Endodermal cell (in vitro differentiated cells): ENCODE measurements around the gene NAV2. TPM values are rescaled to one million over a fixed set of nuclear protein-coding genes. Genes with fewer than 3 reads are reported as not detected.

Experiments used
- DNase-seq: peaks from one replicate; pipeline ENCODE4 v3.0.0-alpha.2; 2017
- H3K27ac ChIP-seq: 2 replicates; pipeline ENCODE4 v1.5.1; 2013; ENCODE audit warnings: mild to moderate bottlenecking, low read depth, low read length, moderate library complexity
- H3K27me3 ChIP-seq: 2 replicates; pipeline ENCODE4 v1.6.1; 2013; ENCODE audit warnings: mild to moderate bottlenecking, low read length, moderate library complexity; ENCODE audit not compliant: insufficient read depth, control insufficient read depth, poor library complexity, severe bottlenecking
- H3K36me3 ChIP-seq: 2 replicates; pipeline ENCODE4 v1.7.0; 2013; ENCODE audit warnings: mild to moderate bottlenecking, low read length, moderate library complexity; ENCODE audit not compliant: control insufficient read depth, insufficient read depth
- H3K4me1 ChIP-seq: one replicate; pipeline ENCODE4 v1.7.0; 2013; ENCODE audit warnings: low read length; ENCODE audit not compliant: control insufficient read depth, insufficient read depth
- H3K4me3 ChIP-seq: 2 replicates; pipeline ENCODE4 v1.5.1; 2013; ENCODE audit warnings: mild to moderate bottlenecking, low read length, moderate library complexity
- H3K9ac ChIP-seq: 2 replicates; pipeline ENCODE4 v1.6.1; 2013; ENCODE audit warnings: mild to moderate bottlenecking, low read length, moderate library complexity; ENCODE audit not compliant: poor library complexity, severe bottlenecking; ENCODE audit errors: extremely low read depth
- H3K9me3 ChIP-seq: 2 replicates; pipeline ENCODE4 v1.6.1; 2013; ENCODE audit warnings: mild to moderate bottlenecking, low read length, moderate library complexity; ENCODE audit not compliant: control insufficient read depth
- H3K27ac Mint-ChIP-seq: 2 replicates; pipeline ENCODE4 v1.8.0; 2020; ENCODE audit warnings: mixed read lengths
- H3K27me3 Mint-ChIP-seq: 2 replicates; pipeline ENCODE4 v1.8.0; 2021; ENCODE audit warnings: mild to moderate bottlenecking, mixed read lengths; ENCODE audit not compliant: insufficient read depth
- H3K36me3 Mint-ChIP-seq: 2 replicates; pipeline ENCODE4 v1.8.0; 2020; ENCODE audit warnings: low read depth, mixed read lengths
- H3K4me1 Mint-ChIP-seq: 2 replicates; pipeline ENCODE4 v1.8.0; 2020; ENCODE audit warnings: mixed read lengths
- H3K4me3 Mint-ChIP-seq: 2 replicates; pipeline ENCODE4 v1.8.0; 2020; ENCODE audit warnings: mild to moderate bottlenecking, moderate library complexity, mixed read lengths
- H3K9me3 Mint-ChIP-seq: 2 replicates; pipeline ENCODE4 v1.8.0; 2020; ENCODE audit warnings: mild to moderate bottlenecking, mixed read lengths
- WGBS, 2 experiments: methylation state at CpG; one replicate each; pipeline versions ENCODE4 v1.1.5 to v1.1.7; 2013; ENCODE audit warnings: missing lambda C conversion rate in 2 of 2, mixed read lengths in 1 of 2; ENCODE audit not compliant: insufficient coverage in 1 of 2, insufficient read length in 1 of 2; 5-methylcytosine and 5-hydroxymethylcytosine counted together
- total RNA-seq, 2 donors: library from RNA; stranded (reverse); fragmentation: NEBNext Ultra II Directional in 1 of 2; extraction: Animal tissue kit (Norgen Biotek cat#: 25700) in 1 of 2; gene quantifications; 2 replicates in 1 of 2; 3 replicates in 1 of 2; pipeline ENCODE4 v1.2.1, GENCODE V29; 2021
- TF ChIP-seq, protein P1 (sequence below): fragments of 200-600 bp; sonication (generic); conservative IDR thresholded peaks from 2 replicates; pipeline ENCODE4 v1.5.0; 2021; ENCODE audit warnings: antibody characterized with exemption, mild to moderate bottlenecking

The NAV2 gene
- total RNA-seq, 2 donors from 2014 or later: 37.1 to 42.4 TPM

DNA sequence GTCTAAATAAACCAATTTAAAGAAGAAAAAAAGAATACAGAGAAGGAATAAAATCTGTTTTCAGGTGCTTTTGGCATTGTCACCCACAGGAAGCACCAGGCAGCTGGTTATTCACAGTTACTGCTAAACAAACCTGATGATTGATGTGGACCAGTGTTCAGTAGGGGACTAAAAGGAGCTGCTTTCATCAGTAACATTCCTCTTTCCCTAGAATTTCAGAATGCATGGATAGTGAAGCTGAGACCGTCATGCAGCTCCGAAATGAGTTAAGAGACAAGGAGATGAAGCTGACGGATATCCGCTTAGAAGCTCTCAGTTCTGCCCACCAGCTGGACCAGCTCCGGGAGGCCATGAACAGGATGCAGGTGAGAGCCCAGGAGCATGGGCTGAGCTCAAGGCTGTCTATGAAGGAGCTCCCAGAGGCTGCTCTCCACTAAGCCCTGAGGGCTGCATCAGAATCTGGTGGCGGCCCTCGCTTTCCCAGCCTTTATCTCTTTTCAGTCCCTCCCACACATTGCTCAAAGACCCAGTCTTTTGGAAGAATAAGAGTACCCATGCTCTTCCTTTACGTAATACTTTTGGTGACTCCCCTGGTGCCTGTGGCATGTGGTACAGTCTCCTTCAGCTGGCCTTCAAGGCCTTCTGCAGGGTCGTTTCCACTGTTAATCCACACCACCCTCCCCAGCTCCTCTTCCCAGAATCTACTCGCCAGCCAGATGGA is 378.2 kb downstream of the NAV2 start:
- H3K27ac Mint-ChIP-seq: no peak overlapping the region
- Histone ChIP-seq H3K27me3 (no peaks in the 10 kb centered on the region), H3K4me1 (peaks cover 3% of the 10 kb centered on the region), H3K4me3 (no peak overlapping the region), H3K9ac (no peak overlapping the region), H3K36me3 (peaks cover 6% of the 10 kb centered on the region), H3K9me3 (no peaks in the 10 kb centered on the region), H3K27ac (no peak overlapping the region)
- DNase-seq: no peak
- H3K9me3 Mint-ChIP-seq: no peaks in the 10 kb centered on the region
- H3K4me1 Mint-ChIP-seq: peaks cover 16% of the 10 kb centered on the region
- H3K27me3 Mint-ChIP-seq: no peaks in the 10 kb centered on the region
- TF ChIP-seq, protein P1, sequence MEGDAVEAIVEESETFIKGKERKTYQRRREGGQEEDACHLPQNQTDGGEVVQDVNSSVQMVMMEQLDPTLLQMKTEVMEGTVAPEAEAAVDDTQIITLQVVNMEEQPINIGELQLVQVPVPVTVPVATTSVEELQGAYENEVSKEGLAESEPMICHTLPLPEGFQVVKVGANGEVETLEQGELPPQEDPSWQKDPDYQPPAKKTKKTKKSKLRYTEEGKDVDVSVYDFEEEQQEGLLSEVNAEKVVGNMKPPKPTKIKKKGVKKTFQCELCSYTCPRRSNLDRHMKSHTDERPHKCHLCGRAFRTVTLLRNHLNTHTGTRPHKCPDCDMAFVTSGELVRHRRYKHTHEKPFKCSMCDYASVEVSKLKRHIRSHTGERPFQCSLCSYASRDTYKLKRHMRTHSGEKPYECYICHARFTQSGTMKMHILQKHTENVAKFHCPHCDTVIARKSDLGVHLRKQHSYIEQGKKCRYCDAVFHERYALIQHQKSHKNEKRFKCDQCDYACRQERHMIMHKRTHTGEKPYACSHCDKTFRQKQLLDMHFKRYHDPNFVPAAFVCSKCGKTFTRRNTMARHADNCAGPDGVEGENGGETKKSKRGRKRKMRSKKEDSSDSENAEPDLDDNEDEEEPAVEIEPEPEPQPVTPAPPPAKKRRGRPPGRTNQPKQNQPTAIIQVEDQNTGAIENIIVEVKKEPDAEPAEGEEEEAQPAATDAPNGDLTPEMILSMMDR: no peak
- WGBS, 2 experiments: 91 to 92% methylated on average over 9 to 10 of the region's 10 CpGs
- H3K36me3 Mint-ChIP-seq: peaks cover 77% of the 10 kb centered on the region
- no peak overlapping the region for H3K4me3 Mint-ChIP-seq

DNA sequence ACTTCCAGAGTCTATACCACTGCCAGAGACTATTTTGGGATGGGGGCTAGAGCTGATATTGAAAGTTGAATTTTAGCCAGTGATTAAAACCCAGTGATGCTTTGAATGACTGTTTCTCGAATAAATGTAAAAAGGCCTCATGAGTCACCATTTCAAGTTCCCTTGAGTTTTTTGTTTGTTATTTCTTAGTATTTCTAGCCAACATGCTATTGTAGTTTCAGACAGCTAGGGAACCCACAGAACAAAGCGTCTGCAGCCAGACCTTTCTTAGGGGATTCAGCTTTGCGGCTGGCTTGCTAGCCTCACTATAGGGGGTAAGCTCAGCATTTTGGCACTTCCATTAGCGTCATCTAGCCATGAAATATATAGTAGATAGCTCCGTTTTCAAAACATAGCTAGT is 381.1 kb downstream of the NAV2 start:
- Histone ChIP-seq H3K36me3 (no peaks in the 10 kb centered on the region), H3K4me3 (no peak overlapping the region), H3K27me3 (no peaks in the 10 kb centered on the region), H3K9me3 (no peaks in the 10 kb centered on the region), H3K4me1 (peaks cover 3% of the 10 kb centered on the region), H3K9ac (no peak overlapping the region), H3K27ac (no peak overlapping the region)
- peaks cover 72% of the 10 kb centered on the region for H3K36me3 Mint-ChIP-seq
- no peaks in the 10 kb centered on the region for H3K27me3 Mint-ChIP-seq
- no peaks in the 10 kb centered on the region for H3K9me3 Mint-ChIP-seq
- H3K4me3 Mint-ChIP-seq: no peak overlapping the region
- no peak overlapping the region for H3K27ac Mint-ChIP-seq
- TF ChIP-seq, protein P1: no peak
- H3K4me1 Mint-ChIP-seq: peaks cover 16% of the 10 kb centered on the region
- DNase-seq: peak; percentile 13
- WGBS, 2 experiments: 73 to 93% methylated on average over 4 of the region's 5 CpGs

DNA sequence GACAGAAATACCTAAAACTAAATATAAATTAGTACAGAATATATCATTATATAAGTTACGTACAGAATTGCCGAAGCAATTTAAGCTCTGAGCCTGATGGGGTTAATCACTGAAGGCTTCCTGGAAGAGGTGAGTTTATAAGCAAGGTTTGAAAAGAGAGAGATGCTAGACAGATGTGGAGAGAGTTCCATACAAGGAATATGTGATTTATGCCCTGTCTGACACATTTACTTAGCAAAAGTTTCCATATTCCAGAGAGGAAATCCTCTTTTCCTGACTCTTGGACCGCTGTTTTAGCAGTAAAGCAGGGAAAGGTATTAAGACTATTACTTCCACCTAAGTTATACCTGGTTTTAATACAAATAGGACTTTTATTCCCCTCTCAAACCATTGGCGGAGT is 382.6 kb downstream of the NAV2 start:
- H3K36me3 Mint-ChIP-seq: peaks cover 73% of the 10 kb centered on the region
- no peaks in the 10 kb centered on the region for H3K9me3 ChIP-seq

More for the DNA sequence above, 382.6 kb downstream of the NAV2 start:
- H3K36me3 ChIP-seq: no peaks in the 10 kb centered on the region
- TF ChIP-seq, protein P1: no peak
- Mint-ChIP-seq H3K27ac (no peak overlapping the region), H3K9me3 (no peaks in the 10 kb centered on the region), H3K4me3 (no peak overlapping the region), H3K4me1 (peaks cover 4% of the 10 kb centered on the region), H3K27me3 (no peaks in the 10 kb centered on the region)
- no peak for DNase-seq
- H3K27ac ChIP-seq: no peak overlapping the region
- 94 to 95% methylated on average over 2 to 4 of the region's 4 CpGs for WGBS, 2 experiments
- no peak overlapping the region for H3K4me3 ChIP-seq
- H3K9ac ChIP-seq: no peak overlapping the region
- H3K4me1 ChIP-seq: peaks cover 3% of the 10 kb centered on the region
- H3K27me3 ChIP-seq: no peaks in the 10 kb centered on the region
